Measurements from ENCODE around the gene TIMM22.
"Not testable (repeated sequence)": the region's sequence is repeated elsewhere in the genome, so short reads cannot be mapped to it uniquely, and the experiment has no call there.

Gene TIMM22

GRCh38 chr17:1040216-1040600 is 43.3 kb downstream of the TIMM22 start:
- no peak for DNase-seq

- no peak for DNase-seq
Observed at GRCh38 chr17:1041746-1042145, 44.8 kb downstream of the TIMM22 start.

GRCh38 chr17:1042486-1042885 is 45.6 kb downstream of the TIMM22 start:
- no peak for DNase-seq

- DNase-seq: no peak
Observed at GRCh38 chr17:1043601-1044251, 46.8 kb downstream of the TIMM22 start.

GRCh38 chr17:1044387-1045009 is 47.6 kb downstream of the TIMM22 start:
- not testable (repeated sequence) for DNase-seq

- no peak for DNase-seq
Observed at GRCh38 chr17:1045456-1045855, 48.5 kb downstream of the TIMM22 start.

GRCh38 chr17:1047177-1047878 is 50.4 kb downstream of the TIMM22 start:
- no peak for DNase-seq

GRCh38 chr17:1047879-1048470 is 51.0 kb downstream of the TIMM22 start:
- DNase-seq: no peak

- not testable (repeated sequence) for DNase-seq
Observed at GRCh38 chr17:1048516-1049115, 51.7 kb downstream of the TIMM22 start.

GRCh38 chr17:1049446-1050225 is 52.7 kb downstream of the TIMM22 start:
- no peak for DNase-seq

GRCh38 chr17:1050246-1050995 is 53.5 kb downstream of the TIMM22 start:
- DNase-seq: no peak

GRCh38 chr17:1050996-1051925 is 54.3 kb downstream of the TIMM22 start:
- DNase-seq: no peak

Data from stimulated activated CD4-positive, alpha-beta T cell treated with anti-CD3 and anti-CD28 coated beads, Interleukin-1b, Interleukin-23, amount 100 ng/mL, for 48 hours (primary cell).